Hematopoietic multipotent progenitor cell treated with erythropoietin and hydrocortisone succinate and interleukin-3 and kit ligand, for 6 days (in vitro differentiated cells): ENCODE results near the gene ADAMTS2.

Experiments
- DNase-seq: peaks from one replicate; pipeline ENCODE4 v3.0.0-alpha.2; 2015

The ADAMTS2 gene

GRCh38 chr5:179245031-179245430, 100.2 kb downstream of the ADAMTS2 start:
- DNase-seq = no peak

GRCh38 chr5:179244044-179244443, 101.2 kb downstream of the ADAMTS2 start:
- no peak for DNase-seq

- DNase-seq = no peak
Observed at GRCh38 chr5:179243333-179243732, 101.9 kb downstream of the ADAMTS2 start.

GRCh38 chr5:179242676-179243075, 102.6 kb downstream of the ADAMTS2 start:
- DNase-seq = no peak

GRCh38 chr5:179241764-179242370, 103.4 kb downstream of the ADAMTS2 start:
- DNase-seq = no peak

- no peak for DNase-seq
Observed at GRCh38 chr5:179241175-179241574, 104.1 kb downstream of the ADAMTS2 start.

GRCh38 chr5:179240561-179240960, 104.7 kb downstream of the ADAMTS2 start:
- no peak for DNase-seq

- DNase-seq = no peak
Observed at GRCh38 chr5:179239256-179240135, 105.8 kb downstream of the ADAMTS2 start.

GRCh38 chr5:179238628-179238970, 106.7 kb downstream of the ADAMTS2 start:
- DNase-seq = no peak

- no peak for DNase-seq
Observed at GRCh38 chr5:179237770-179238627, 107.3 kb downstream of the ADAMTS2 start.

- DNase-seq = no peak
Observed at GRCh38 chr5:179235416-179236400, 109.6 kb downstream of the ADAMTS2 start.

GRCh38 chr5:179234563-179235135, 110.6 kb downstream of the ADAMTS2 start:
- DNase-seq = no peak

GRCh38 chr5:179233909-179234562, 111.2 kb downstream of the ADAMTS2 start:
- DNase-seq = no peak

- no peak for DNase-seq
Observed at GRCh38 chr5:179232091-179232735, 113.0 kb downstream of the ADAMTS2 start.

GRCh38 chr5:179231309-179231708, 114.0 kb downstream of the ADAMTS2 start:
- no peak for DNase-seq

- DNase-seq = no peak
Observed at GRCh38 chr5:179230061-179230461, 115.2 kb downstream of the ADAMTS2 start.

- DNase-seq = no peak
Observed at GRCh38 chr5:179229331-179229831, 115.9 kb downstream of the ADAMTS2 start.

- DNase-seq = no peak
Observed at GRCh38 chr5:179228341-179229121, 116.7 kb downstream of the ADAMTS2 start.

- no peak for DNase-seq
Observed at GRCh38 chr5:179227580-179228311, 117.5 kb downstream of the ADAMTS2 start.
